ENCODE data around the gene SPARCL1.

DNA sequence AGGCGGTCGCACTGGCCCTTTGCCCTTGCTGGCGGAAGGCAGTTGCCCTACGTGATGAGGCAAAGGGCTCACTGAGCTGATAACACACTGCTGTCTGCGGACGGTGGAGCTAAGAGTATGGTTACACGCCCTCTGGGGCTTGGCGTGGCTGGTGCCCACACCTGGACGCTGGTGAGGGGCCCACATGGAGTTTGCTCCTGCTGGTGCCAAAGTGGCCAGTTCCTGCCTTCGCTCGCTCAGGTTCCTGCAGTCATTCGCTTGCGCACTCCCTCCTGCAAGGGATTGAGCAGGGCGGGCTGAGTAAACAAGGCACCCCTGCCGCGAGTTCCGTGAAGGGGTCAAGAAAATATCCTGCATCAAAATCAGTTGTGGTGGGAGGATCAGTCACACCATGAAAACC lies 18.4 kb downstream of the SPARCL1 start:
- no peak for TF ChIP-seq CTCF (IDR thresholded peaks at IDR 0.05)
- no peak for TF ChIP-seq POLR2A (IDR thresholded peaks at IDR 0.05)
